Uterus (tissue), 2 donors: ENCODE measurements around the gene THSD4.

ENCODE experiments used
- CTCF ChIP-seq, 4 experiments: fragments of 200-600 bp in 2 of 4; fragments of 450-650 bp in 2 of 4; sonication (generic) in 2 of 4; IDR thresholded peaks; one replicate each; pipeline ENCODE4 v1.5.1; 2016 to 2019; ENCODE audit warnings: antibody characterized with exemption in 4 of 4, mild to moderate bottlenecking in 2 of 4, moderate library complexity in 1 of 4
- POLR2A ChIP-seq, 2 donors: fragments of 450-650 bp; IDR thresholded peaks; one replicate each; pipeline ENCODE4 v1.6.1; 2016; ENCODE audit warnings: antibody characterized with exemption in 2 of 2, mild to moderate bottlenecking in 1 of 2, moderate library complexity in 1 of 2

- no peak for TF ChIP-seq CTCF (IDR thresholded peaks at IDR 0.05)
- no peak for TF ChIP-seq POLR2A (IDR thresholded peaks at IDR 0.05)
Observed at GRCh38 chr15:71316911-71317310, 201.6 kb downstream of the THSD4 start.
